NB4 (cell line): ENCODE data around the gene IYD.

Experiments used
- DNase-seq: peaks from one replicate; pipeline ENCODE4 v3.0.0; 2010; ENCODE audit warnings: low read depth
- H3K4me3 ChIP-seq: one replicate; pipeline ENCODE4 v1.5.1; 2011; ENCODE audit warnings: mild to moderate bottlenecking, low read depth, low read length, moderate library complexity
- CTCF ChIP-seq: IDR thresholded peaks from one replicate; pipeline ENCODE4 v1.5.1; 2012; ENCODE audit warnings: low read depth, low read length
- MAX ChIP-seq: IDR thresholded peaks from 2 replicates; pipeline ENCODE4 v1.6.1; 2011; ENCODE audit warnings: low read depth, low read length
- MYC ChIP-seq: IDR thresholded peaks from 2 replicates; pipeline ENCODE4 v1.6.1; 2011; ENCODE audit warnings: low read depth, low read length
- POLR2A ChIP-seq: IDR thresholded peaks from 2 replicates; pipeline ENCODE4 v1.6.1; 2011; ENCODE audit warnings: mild to moderate bottlenecking; ENCODE audit not compliant: insufficient read length; ENCODE audit errors: extremely low read depth

IYD gene

GRCh38 chr6:150334790-150335783 is 33.7 kb upstream of the IYD start:
- no peak overlapping the region for H3K4me3 ChIP-seq
- DNase-seq: peak; percentile 67
- no peak for TF ChIP-seq MYC
- peak; percentile 64 for TF ChIP-seq CTCF

GRCh38 chr6:150336299-150336698 is 32.5 kb upstream of the IYD start:
- no peak for DNase-seq
- no peak for TF ChIP-seq POLR2A
- TF ChIP-seq MAX: no peak
- TF ChIP-seq CTCF: no peak
- TF ChIP-seq MYC: no peak
- H3K4me3 ChIP-seq: no peak overlapping the region

GRCh38 chr6:150336708-150337107 is 32.1 kb upstream of the IYD start:
- no peak overlapping the region for H3K4me3 ChIP-seq
- TF ChIP-seq MYC: no peak
- no peak for TF ChIP-seq CTCF
- no peak for TF ChIP-seq POLR2A
- TF ChIP-seq MAX: no peak
- no peak for DNase-seq

GRCh38 chr6:150342126-150342525 is 26.7 kb upstream of the IYD start:
- TF ChIP-seq MYC: no peak
- no peak for TF ChIP-seq POLR2A
- no peak for TF ChIP-seq MAX
- DNase-seq: no peak
- H3K4me3 ChIP-seq: no peak overlapping the region

- TF ChIP-seq MAX: no peak
- TF ChIP-seq CTCF: no peak
- TF ChIP-seq POLR2A: no peak
- TF ChIP-seq MYC: no peak
- no peak for DNase-seq
- no peak overlapping the region for H3K4me3 ChIP-seq
These were observed 25.4 kb upstream of the IYD start for GRCh38 chr6:150343434-150343833.

GRCh38 chr6:150345781-150346180 is 23.0 kb upstream of the IYD start:
- TF ChIP-seq MAX: no peak
- TF ChIP-seq POLR2A: no peak
- TF ChIP-seq MYC: no peak
- no peak for TF ChIP-seq CTCF
- no peak for DNase-seq
- H3K4me3 ChIP-seq: no peak overlapping the region
